Karpas-422 (cell line): Measurements from ENCODE around the gene CD320. TPM values are rescaled to one million over a fixed set of nuclear protein-coding genes. Genes with fewer than 3 reads are reported as not detected.
A peak's percentile ranks its signal among the peaks of the same experiment; 100 is the strongest.

Experiments
- DNase-seq: peaks from one replicate; pipeline ENCODE4 v3.0.0-alpha.2; 2015
- H2AFZ ChIP-seq: fragments of 200-600 bp; sonication (generic); 2 replicates; pipeline ENCODE4 v1.6.1; 2014; ENCODE audit warnings: antibody characterized with exemption, low read length, mixed read lengths
- H3K27ac ChIP-seq: fragments of 200-600 bp; sonication (generic); 2 replicates; pipeline ENCODE4 v1.5.1; 2014; ENCODE audit warnings: mild to moderate bottlenecking, low read length, moderate library complexity
- H3K27me3 ChIP-seq: fragments of 200-600 bp; sonication (generic); 2 replicates; pipeline ENCODE4 v1.6.1; 2014; ENCODE audit warnings: low read length, mixed read lengths
- H3K36me3 ChIP-seq: fragments of 200-600 bp; sonication (generic); 2 replicates; pipeline ENCODE4 v1.6.1; 2014; ENCODE audit warnings: low read length, mixed read lengths; ENCODE audit not compliant: insufficient read depth
- H3K4me1 ChIP-seq: fragments of 200-600 bp; sonication (generic); 2 replicates; pipeline ENCODE4 v1.6.1; 2014; ENCODE audit warnings: mild to moderate bottlenecking, low read length, mixed read lengths
- H3K4me2 ChIP-seq: fragments of 200-600 bp; sonication (generic); 2 replicates; pipeline ENCODE4 v1.6.1; 2014; ENCODE audit warnings: low read length, low read depth, mild to moderate bottlenecking; ENCODE audit not compliant: poor library complexity, severe bottlenecking
- H3K4me3 ChIP-seq: fragments of 200-600 bp; sonication (generic); 2 replicates; pipeline ENCODE4 v1.5.1; 2014; ENCODE audit warnings: mild to moderate bottlenecking, antibody characterized with exemption, low read length, mixed read lengths
- H3K79me2 ChIP-seq: fragments of 200-600 bp; sonication (generic); 2 replicates; pipeline ENCODE4 v1.6.1; 2014; ENCODE audit warnings: mild to moderate bottlenecking, low read length, mixed read lengths
- H3K9ac ChIP-seq: fragments of 200-600 bp; sonication (generic); 2 replicates; pipeline ENCODE4 v1.6.0; 2014; ENCODE audit warnings: low read length
- H3K9me2 ChIP-seq: fragments of 200-600 bp; sonication (generic), shearing (Covaris generic); replicated peaks from 2 replicates; pipeline ENCODE4 v1.6.0; 2014; ENCODE audit warnings: mild to moderate bottlenecking, low read length, moderate library complexity; ENCODE audit not compliant: insufficient read depth
- H3K9me3 ChIP-seq: fragments of 300-700, 200-600 bp; sonication (generic); 2 replicates; pipeline ENCODE4 v1.6.1; 2014; ENCODE audit warnings: low read length, mixed read lengths
- H4K20me1 ChIP-seq: fragments of 200-600 bp; sonication (generic); 2 replicates; pipeline ENCODE4 v1.6.1; 2014; ENCODE audit warnings: mild to moderate bottlenecking, antibody characterized with exemption, low read length, low read depth; ENCODE audit not compliant: insufficient read depth
- total RNA-seq: library from RNA; depleted of rRNA; stranded (reverse); fragments of >200 nt; shearing (Covaris generic); gene quantifications from 2 replicates; pipeline ENCODE4 v1.2.3, GENCODE V29; 2014; ENCODE audit warnings: low replicate concordance

Gene CD320
- total RNA-seq, 1 experiment from 2014 or later: 16.0 TPM

DNA sequence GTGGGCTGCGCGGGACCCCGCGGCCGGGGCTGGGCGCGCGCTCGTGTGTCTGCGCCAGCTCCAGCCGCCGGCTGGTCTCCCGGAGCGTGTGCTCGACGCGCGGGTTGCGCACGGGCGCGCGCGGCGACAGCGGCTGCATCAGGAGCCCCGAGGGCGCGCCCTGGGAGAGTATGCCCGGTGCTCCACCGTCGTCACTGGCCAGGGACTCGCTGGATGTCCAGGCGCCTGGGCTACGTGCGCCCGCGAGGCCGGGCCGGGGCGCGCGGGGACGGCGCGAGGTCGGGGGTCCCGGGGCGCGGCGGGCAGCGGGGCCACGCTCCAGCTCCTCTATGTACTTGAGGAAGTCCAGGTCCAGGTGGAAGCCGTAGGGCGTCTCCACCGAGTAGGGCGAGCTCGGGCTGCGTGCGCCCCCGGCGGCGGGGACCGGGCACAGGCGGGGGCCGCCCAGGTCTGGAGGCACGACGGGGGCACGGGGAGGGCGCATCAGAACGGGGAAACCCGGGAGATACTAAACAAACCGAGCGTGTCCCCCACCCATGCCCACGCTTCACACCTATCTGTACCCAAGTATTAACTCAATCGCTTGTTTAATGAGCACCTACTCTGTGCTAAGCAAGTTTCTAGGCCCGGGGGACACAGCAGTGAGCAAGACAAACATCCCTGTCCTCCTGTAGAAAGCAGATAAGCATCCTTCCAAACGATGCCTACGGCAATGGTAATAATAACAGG is 27.3 kb upstream of the CD320 start:
- Histone ChIP-seq H2AFZ (no peak overlapping the region), H3K9me3 (no peaks in the 10 kb centered on the region), H3K4me2 (no peak overlapping the region), H3K9ac (no peak overlapping the region), H3K4me1 (no peaks in the 10 kb centered on the region), H3K79me2 (no peaks in the 10 kb centered on the region), H3K4me3 (no peak overlapping the region), H3K27ac (no peak overlapping the region), H4K20me1 (no peaks in the 10 kb centered on the region), H3K9me2 (no peaks in the 10 kb centered on the region), H3K27me3 (no peaks in the 10 kb centered on the region), H3K36me3 (no peaks in the 10 kb centered on the region)
- peak; percentile 49 for DNase-seq

DNA sequence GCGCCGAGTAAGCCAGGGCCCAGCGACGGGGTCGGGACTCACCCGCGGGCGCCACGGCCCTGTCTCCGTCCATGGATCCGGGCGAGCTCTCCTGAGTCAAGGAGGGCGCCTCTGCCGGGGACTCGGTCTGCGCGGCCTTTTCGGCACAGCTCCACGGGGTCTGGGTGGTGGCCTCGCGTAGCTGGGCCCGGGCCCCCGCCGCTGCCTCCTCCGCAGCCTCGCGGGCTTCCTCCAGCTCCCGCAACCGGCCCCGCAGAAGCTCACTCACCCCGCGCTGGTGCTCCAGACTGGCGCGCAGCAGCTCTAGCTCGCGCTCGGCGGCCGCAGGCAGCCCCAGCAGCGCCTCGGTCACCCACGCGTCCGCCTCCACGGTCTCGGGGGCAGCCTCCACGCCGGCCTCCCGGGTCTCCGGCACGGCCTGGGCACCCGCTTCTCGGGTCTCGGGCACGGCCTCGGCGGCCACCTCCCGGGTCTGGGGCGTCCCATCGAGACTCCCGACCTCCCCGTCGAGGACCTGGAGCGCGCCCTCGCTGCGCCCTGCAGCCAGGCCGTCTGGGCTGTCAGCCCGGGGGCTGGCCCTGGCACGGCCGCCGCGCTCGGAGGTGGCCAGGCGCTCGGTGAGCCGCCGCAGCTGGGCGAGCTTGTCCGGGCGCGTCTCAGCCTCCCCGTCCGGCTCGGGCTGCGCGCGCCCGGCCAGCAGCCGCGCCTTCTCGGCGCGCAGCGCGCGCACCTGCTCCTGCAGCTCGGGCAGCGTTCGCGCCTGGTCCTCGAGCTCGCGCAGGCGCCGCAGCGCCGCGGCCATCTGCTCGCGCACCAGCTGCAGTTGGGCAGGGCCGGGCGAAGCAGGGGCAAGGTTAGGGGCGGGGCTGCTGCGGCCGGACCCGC is 26.5 kb upstream of the CD320 start:
- H3K79me2 ChIP-seq: no peaks in the 10 kb centered on the region
- H4K20me1 ChIP-seq: no peaks in the 10 kb centered on the region
- H3K27ac ChIP-seq: no peak overlapping the region
- no peaks in the 10 kb centered on the region for H3K36me3 ChIP-seq
- no peak for DNase-seq
- no peaks in the 10 kb centered on the region for H3K9me3 ChIP-seq
- no peaks in the 10 kb centered on the region for H3K27me3 ChIP-seq
- no peak overlapping the region for H2AFZ ChIP-seq
- no peak overlapping the region for H3K9ac ChIP-seq
- H3K4me3 ChIP-seq: no peak overlapping the region
- H3K4me1 ChIP-seq: no peaks in the 10 kb centered on the region
- no peaks in the 10 kb centered on the region for H3K9me2 ChIP-seq
- H3K4me2 ChIP-seq: no peak overlapping the region

DNA sequence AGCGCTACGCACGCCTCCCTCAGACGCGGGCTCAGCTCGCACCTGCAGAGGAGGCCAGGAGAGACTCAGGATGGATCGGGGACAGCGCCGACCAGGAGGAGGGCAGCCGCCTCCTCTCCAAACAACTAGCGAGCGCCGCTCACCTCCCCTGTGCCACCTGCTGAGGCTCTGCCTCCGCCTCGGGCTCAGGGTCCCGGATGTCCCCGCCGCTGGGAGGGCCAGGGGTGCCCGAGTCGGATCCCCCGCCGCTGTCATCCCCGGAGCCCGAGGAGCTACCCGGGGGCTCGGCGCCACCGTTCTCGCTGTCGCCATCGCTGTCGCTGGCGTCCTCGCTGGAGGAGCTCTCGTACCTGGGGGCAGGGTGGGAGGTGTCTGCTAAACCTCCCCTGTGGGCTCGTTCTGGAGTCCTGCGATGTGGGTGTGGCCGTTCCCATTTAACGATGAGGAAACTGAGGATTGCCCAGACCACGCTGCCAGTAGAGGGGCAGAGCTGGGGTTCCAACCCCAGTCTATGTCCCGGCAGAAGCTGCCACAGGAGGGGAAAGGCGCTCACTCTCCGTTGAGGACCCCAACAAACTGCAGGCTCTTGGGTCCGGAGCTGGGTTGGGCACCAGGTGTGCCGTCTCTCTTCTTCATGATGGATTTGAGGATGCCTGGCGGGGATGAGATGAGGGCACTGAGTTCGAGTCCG is 25.8 kb upstream of the CD320 start:
- DNase-seq: no peak
- no peaks in the 10 kb centered on the region for H3K4me1 ChIP-seq
- H3K4me3 ChIP-seq: no peak overlapping the region
- H3K27me3 ChIP-seq: no peaks in the 10 kb centered on the region
- no peaks in the 10 kb centered on the region for H3K9me3 ChIP-seq
- H4K20me1 ChIP-seq: no peaks in the 10 kb centered on the region
- no peaks in the 10 kb centered on the region for H3K36me3 ChIP-seq
- no peaks in the 10 kb centered on the region for H3K79me2 ChIP-seq
- H3K9me2 ChIP-seq: no peaks in the 10 kb centered on the region
- no peak overlapping the region for H3K9ac ChIP-seq
- H2AFZ ChIP-seq: no peak overlapping the region
- no peak overlapping the region for H3K27ac ChIP-seq
- no peak overlapping the region for H3K4me2 ChIP-seq

DNA sequence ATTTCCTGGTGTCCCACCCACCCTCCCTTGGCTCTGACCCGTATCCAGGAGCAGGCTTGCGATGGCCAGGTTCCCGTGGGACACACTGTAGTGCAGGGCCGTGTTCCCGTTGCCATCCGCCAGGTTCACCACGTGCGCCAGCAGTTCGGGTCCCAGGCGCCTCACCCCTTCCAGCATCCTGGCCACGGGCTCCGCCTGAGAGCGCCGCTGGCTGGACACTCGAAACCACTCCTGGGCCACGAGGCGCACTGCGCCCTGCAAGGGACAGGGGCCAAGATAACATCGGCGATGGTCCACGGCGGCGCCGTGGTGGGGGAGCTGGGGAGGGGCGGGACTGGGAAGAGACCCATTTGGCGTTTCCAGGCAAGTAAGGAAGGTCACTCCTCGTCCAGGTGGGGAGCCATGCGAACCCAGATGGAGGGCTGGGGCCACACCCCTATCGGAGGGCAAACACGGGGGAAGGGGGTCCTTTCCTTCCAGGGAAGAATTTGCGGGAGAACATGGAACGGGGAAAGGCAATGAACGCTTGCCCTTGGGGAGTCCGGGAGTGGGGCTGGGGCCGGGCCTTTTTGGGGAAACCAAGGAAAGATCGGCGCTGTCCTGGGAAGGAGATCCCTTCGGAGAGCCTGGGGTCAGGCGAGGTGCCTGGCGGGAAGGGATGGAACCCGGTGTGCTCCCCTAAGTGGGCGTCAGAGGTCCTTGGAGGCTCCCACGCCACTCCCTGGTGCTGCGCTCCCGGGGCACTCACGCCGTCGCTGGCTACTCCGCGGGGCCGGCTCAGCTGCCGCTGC is 25.0 kb upstream of the CD320 start:
- no peak overlapping the region for H3K4me2 ChIP-seq
- no peaks in the 10 kb centered on the region for H4K20me1 ChIP-seq
- no peaks in the 10 kb centered on the region for H3K79me2 ChIP-seq
- H3K9me3 ChIP-seq: no peaks in the 10 kb centered on the region
- no peak overlapping the region for H3K9ac ChIP-seq
- H3K27ac ChIP-seq: no peak overlapping the region
- H3K4me1 ChIP-seq: no peaks in the 10 kb centered on the region
- no peaks in the 10 kb centered on the region for H3K9me2 ChIP-seq
- H3K36me3 ChIP-seq: no peaks in the 10 kb centered on the region
- H2AFZ ChIP-seq: no peak overlapping the region
- no peaks in the 10 kb centered on the region for H3K27me3 ChIP-seq
- no peak overlapping the region for H3K4me3 ChIP-seq
- DNase-seq: no peak

DNA sequence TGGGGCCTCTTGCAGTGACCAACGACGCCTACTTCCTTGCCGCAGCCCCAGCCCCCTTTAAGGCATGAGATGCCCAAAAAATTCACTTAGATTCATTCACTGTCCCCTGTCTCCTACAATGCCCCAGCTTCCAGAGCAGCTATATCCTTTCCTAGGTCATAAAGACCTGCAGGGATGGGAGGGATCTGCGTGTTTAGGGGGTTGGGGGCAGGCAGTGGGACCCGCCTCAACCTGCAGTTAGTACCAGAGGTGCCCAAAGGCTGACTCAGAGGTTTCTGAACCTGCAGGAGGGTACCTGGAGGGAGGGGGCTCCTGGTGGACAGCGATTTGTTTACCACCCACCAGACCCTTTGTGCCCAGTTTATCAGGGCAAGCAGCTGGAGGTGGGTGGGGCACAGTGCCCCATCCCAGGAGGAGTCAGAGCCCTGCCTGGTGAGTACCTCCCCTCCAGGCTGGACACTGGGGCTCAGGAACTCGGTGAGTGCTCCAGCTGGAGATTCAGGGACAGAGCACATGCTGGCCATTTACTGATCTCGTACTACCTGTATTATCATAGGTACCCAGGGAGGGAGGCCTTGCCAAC is 23.2 kb upstream of the CD320 start:
- Histone ChIP-seq H3K9ac (no peak overlapping the region), H2AFZ (no peak overlapping the region), H3K4me2 (no peak overlapping the region)

DNA sequence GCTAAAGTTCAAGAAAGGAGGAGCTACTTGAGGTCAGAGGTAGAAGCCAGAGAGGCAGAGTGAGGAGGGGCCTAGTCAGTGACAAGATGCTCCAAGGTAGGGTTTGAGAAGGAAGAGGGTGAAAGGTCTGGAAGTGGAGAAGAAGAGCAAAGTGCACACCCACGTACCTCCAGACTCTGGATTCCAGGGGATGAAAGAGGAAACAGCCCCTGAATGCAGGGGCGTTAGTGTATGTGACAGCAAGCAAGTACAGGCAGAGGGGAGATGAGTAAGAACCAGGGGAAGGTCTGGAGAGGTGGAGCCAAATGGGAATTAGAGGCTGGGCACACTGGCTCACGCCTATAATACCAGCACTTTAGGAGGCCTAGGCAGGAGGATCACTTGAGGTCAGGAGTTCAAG is 21.8 kb upstream of the CD320 start:
- no peak overlapping the region for H3K9ac ChIP-seq
- DNase-seq: peak; percentile 39
- no peak overlapping the region for H2AFZ ChIP-seq
- no peak overlapping the region for H3K4me3 ChIP-seq
- H3K4me1 ChIP-seq: peaks cover under 1% of the 10 kb centered on the region
- H3K79me2 ChIP-seq: no peaks in the 10 kb centered on the region
- no peaks in the 10 kb centered on the region for H3K27me3 ChIP-seq
- H3K9me2 ChIP-seq: no peaks in the 10 kb centered on the region
- no peaks in the 10 kb centered on the region for H3K36me3 ChIP-seq
- no peaks in the 10 kb centered on the region for H3K9me3 ChIP-seq
- no peak overlapping the region for H3K4me2 ChIP-seq
- H3K27ac ChIP-seq: no peak overlapping the region
- no peaks in the 10 kb centered on the region for H4K20me1 ChIP-seq

More for the DNA sequence above, 23.2 kb upstream of the CD320 start:
- Histone ChIP-seq H3K4me1 (no peaks in the 10 kb centered on the region), H3K27ac (no peak overlapping the region), H4K20me1 (no peaks in the 10 kb centered on the region), H3K9me3 (no peaks in the 10 kb centered on the region), H3K36me3 (no peaks in the 10 kb centered on the region), H3K9me2 (no peaks in the 10 kb centered on the region), H3K27me3 (no peaks in the 10 kb centered on the region), H3K79me2 (no peaks in the 10 kb centered on the region), H3K4me3 (no peak overlapping the region)
- DNase-seq: no peak

- Histone ChIP-seq H2AFZ (no peak overlapping the region), H4K20me1 (peaks cover 19% of the 10 kb centered on the region), H3K9ac (no peak overlapping the region), H3K4me2 (no peak overlapping the region), H3K4me3 (no peak overlapping the region), H3K27me3 (no peaks in the 10 kb centered on the region), H3K9me2 (no peaks in the 10 kb centered on the region), H3K36me3 (peaks cover 19% of the 10 kb centered on the region), H3K9me3 (no peaks in the 10 kb centered on the region), H3K4me1 (peaks cover 29% of the 10 kb centered on the region), H3K79me2 (peaks cover 22% of the 10 kb centered on the region), H3K27ac (no peak overlapping the region)
- DNase-seq: no peak
Measured at GRCh38 chr19:8325454-8325853, 17.3 kb upstream of the CD320 start.
